ENCODE results near the gene HSPB7.
"Not testable (repeated sequence)": the region's sequence is repeated elsewhere in the genome, so short reads cannot be mapped to it uniquely, and the experiment has no call there.

Gene HSPB7

DNA sequence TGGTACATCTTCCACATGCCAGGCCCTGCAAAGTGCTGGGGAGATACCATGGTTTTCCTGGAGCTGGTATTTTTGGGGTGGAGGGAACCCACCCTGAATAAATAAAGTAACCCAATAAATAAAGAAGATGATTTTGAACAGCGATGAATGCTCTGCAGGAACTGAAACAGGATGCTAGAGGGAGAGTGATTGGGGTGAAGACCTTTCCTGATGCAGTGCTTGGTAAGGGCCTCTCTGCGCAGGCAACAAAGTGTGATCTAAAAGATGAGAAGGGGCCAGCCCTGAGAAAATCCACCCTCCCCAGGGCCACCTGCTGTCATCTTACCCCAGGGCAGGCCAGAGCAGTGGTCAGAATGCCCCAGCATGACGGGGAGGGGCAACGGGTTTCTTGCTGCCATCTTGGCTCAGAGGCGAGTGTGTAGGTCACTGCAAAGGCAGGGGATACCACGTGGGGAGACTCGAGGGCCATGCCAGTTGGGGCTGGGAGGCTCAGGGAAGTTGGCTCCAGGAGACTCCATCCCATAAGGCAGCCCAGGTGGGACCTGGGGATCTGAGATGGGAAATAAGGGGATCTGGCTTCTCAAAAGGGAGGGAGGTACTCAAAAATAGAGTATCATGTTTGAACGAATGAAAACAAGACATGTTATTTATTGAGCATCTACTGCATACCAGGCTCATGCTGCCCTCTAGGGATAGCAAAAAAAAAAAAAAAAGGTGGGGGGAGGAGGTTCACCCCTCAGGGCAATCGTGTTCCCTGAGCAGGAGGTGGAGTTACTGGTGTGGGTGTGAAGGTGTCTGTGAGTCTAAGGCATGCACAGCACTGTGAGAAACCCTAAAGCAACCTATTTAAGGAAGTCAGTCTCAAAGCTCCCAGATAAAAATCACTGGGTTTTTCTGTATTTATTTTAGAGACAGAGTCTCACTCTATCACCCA is 11.0 kb downstream of the HSPB7 start:
- no peaks in the 10 kb centered on the region for H3K9me3 ChIP-seq (ENCODE audit: low read depth, low read length)
- no peak overlapping the region for H3K4me3 ChIP-seq
- no peak overlapping the region for H3K9ac ChIP-seq (ENCODE audit: insufficient read length)
- no peak for DNase-seq (ENCODE audit: low read depth, low spot score)
- TF ChIP-seq POLR2AphosphoS5 (IDR thresholded peaks at IDR 0.05; ENCODE audit: borderline replicate concordance, low read depth, low read length) (no peak), EZH2 (IDR thresholded peaks at IDR 0.05) (no peak), FOXP2 (optimal IDR thresholded peaks at IDR 0.05; ENCODE audit: control extremely low read depth, extremely low read length, insufficient read depth) (no peak)
- H3K36me3 ChIP-seq (ENCODE audit: insufficient read depth, low read length): no peaks in the 10 kb centered on the region
- H3K27ac ChIP-seq: no peak overlapping the region

DNA sequence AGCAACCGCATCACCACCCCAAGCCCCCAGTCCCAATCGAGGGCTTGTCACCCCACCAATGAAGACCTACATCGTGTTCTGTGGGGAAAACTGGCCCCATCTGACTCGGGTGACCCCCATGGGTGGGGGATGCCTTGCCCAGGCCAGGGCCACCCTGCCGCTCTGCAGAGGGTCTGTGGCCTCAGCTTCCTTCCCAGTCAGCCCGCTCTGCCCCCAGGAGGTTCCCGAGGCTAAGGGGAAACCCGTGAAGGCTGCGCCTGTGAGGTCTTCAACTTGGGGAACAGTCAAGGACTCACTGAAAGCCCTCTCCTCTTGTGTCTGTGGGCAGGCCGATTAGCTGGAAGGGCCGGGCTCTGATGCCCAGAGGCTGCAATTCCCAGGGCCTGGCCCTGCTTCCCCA is 11.8 kb downstream of the HSPB7 start:
- no peak for TF ChIP-seq POLR2AphosphoS5 (IDR thresholded peaks at IDR 0.05; ENCODE audit: borderline replicate concordance, low read depth, low read length)
- H3K9ac ChIP-seq (ENCODE audit: insufficient read length): no peak overlapping the region
- no peak overlapping the region for H3K27ac ChIP-seq
- no peak for DNase-seq (ENCODE audit: low read depth, low spot score)
- H3K4me3 ChIP-seq: no peak overlapping the region
- H3K36me3 ChIP-seq (ENCODE audit: insufficient read depth, low read length): no peaks in the 10 kb centered on the region
- no peaks in the 10 kb centered on the region for H3K9me3 ChIP-seq (ENCODE audit: low read depth, low read length)

DNA sequence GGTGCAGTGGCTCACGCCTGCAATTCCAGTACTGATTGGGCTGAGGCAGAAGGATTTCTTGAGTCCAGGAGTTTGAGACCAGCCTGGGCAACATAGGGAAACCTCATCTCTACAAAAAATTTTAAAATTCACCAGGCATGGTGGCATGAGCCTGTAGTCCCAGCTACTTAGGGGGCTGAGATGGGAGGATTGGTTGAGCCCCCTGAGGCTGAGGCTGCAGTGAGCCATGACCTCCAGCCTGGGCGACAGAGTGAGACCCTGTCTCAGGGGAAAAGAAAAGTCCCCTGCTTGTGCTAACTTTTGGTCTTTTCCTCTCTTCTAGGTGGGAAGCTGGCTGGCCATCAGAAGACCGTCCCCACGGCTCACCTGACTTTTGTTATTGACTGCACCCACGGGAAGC is 12.2 kb downstream of the HSPB7 start:
- DNase-seq (ENCODE audit: low read depth, low spot score): no peak
- H3K36me3 ChIP-seq (ENCODE audit: insufficient read depth, low read length): no peaks in the 10 kb centered on the region
- no peaks in the 10 kb centered on the region for H3K9me3 ChIP-seq (ENCODE audit: low read depth, low read length)
- no peak overlapping the region for H3K27ac ChIP-seq
- TF ChIP-seq FOXP2 (optimal IDR thresholded peaks at IDR 0.05; ENCODE audit: control extremely low read depth, extremely low read length, insufficient read depth): no peak
- no peak for TF ChIP-seq POLR2AphosphoS5 (IDR thresholded peaks at IDR 0.05; ENCODE audit: borderline replicate concordance, low read depth, low read length)
- no peak for TF ChIP-seq EZH2 (IDR thresholded peaks at IDR 0.05)
- H3K4me3 ChIP-seq: no peak overlapping the region
- no peak overlapping the region for H3K9ac ChIP-seq (ENCODE audit: insufficient read length)

DNA sequence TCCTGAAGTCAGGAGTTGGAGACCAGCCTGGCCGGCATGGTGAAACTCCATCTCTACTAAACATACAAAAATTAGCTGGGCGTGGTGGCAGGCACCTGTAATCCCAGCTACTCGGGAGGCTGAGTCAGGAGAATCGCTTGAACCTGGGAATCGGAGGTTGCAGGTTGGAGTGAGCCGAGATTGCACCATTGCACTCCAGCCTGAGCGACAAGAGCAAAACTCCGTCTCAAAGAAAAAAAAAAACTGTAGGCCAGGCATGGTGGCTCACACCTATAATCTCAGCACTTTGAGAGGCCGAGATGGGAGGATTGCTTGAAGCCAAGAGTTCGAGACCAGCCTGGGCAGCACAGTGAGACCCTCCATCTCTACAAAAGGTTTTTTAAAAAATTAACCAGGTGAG is 16.6 kb downstream of the HSPB7 start:
- not testable (repeated sequence) for DNase-seq (ENCODE audit: low read depth, low spot score); H3K4me3 ChIP-seq; H3K27ac ChIP-seq; H3K36me3 ChIP-seq (ENCODE audit: insufficient read depth, low read length); H3K9ac ChIP-seq (ENCODE audit: insufficient read length); H3K9me3 ChIP-seq (ENCODE audit: low read depth, low read length)

DNA sequence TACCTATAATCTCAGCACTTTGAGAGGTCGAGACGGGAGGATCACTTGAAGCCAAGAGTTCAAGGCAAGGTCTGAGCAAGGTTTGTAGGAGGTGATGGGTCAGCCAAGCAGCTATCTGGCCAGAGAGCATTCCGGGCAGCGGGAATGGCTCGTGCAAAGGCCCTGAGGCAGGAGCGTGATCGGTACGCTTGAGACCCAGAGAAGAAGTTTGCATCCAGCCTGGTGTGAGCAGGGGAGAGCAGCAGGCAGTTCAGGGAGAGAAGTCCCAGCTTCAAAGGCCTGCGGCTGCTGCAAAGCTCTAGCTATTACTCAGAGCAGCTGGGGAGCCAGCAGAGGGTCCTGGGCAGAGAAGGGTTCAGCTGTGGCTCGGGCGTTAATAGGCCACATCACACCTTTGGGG is 18.9 kb downstream of the HSPB7 start:
- no peaks in the 10 kb centered on the region for H3K36me3 ChIP-seq (ENCODE audit: insufficient read depth, low read length)
- H3K9ac ChIP-seq (ENCODE audit: insufficient read length): no peak overlapping the region
- no peak for DNase-seq (ENCODE audit: low read depth, low spot score)
- no peaks in the 10 kb centered on the region for H3K9me3 ChIP-seq (ENCODE audit: low read depth, low read length)
- no peak overlapping the region for H3K27ac ChIP-seq
- no peak overlapping the region for H3K4me3 ChIP-seq
- TF ChIP-seq EZH2 (IDR thresholded peaks at IDR 0.05): no peak
- TF ChIP-seq POLR2AphosphoS5 (IDR thresholded peaks at IDR 0.05; ENCODE audit: borderline replicate concordance, low read depth, low read length): no peak
- no peak for TF ChIP-seq FOXP2 (optimal IDR thresholded peaks at IDR 0.05; ENCODE audit: control extremely low read depth, extremely low read length, insufficient read depth)

DNA sequence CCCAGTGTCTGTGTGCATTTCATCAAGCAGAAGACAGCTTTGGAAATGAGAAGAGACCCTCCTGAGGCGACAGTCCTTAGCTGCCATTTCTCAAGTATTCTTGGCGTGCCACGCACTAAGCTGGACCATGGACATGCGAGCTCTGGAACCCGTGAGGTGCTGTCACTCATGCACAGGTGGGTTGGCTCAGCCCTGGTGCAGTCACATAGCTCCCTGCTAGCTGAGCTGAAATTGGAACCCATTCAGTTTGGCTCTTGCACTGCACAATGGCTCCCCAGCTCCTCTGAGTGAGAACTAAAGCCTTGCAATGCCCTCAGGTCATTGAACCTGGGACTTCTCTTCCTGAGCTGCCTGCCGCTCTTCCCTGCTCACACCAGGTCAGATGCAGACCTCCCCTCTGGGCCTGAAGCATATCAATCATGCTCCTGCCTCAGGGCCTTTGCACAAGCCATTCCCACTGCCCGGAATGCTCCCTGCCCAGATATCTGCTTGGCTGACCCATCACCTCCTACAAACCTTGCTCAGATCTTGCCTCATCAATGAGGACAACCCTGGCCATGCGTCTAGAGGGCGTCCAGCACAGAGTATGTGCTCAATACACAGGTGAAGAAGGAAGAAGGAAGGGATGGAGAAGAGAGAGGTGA is 20.1 kb downstream of the HSPB7 start:
- DNase-seq (ENCODE audit: low read depth, low spot score): no peak
- TF ChIP-seq EZH2 (IDR thresholded peaks at IDR 0.05) (no peak), POLR2AphosphoS5 (IDR thresholded peaks at IDR 0.05; ENCODE audit: borderline replicate concordance, low read depth, low read length) (no peak), FOXP2 (optimal IDR thresholded peaks at IDR 0.05; ENCODE audit: control extremely low read depth, extremely low read length, insufficient read depth) (no peak)
- Histone ChIP-seq H3K36me3 (ENCODE audit: insufficient read depth, low read length) (no peaks in the 10 kb centered on the region), H3K9me3 (ENCODE audit: low read depth, low read length) (no peaks in the 10 kb centered on the region), H3K9ac (ENCODE audit: insufficient read length) (no peak overlapping the region), H3K27ac (no peak overlapping the region), H3K4me3 (no peak overlapping the region)

DNA sequence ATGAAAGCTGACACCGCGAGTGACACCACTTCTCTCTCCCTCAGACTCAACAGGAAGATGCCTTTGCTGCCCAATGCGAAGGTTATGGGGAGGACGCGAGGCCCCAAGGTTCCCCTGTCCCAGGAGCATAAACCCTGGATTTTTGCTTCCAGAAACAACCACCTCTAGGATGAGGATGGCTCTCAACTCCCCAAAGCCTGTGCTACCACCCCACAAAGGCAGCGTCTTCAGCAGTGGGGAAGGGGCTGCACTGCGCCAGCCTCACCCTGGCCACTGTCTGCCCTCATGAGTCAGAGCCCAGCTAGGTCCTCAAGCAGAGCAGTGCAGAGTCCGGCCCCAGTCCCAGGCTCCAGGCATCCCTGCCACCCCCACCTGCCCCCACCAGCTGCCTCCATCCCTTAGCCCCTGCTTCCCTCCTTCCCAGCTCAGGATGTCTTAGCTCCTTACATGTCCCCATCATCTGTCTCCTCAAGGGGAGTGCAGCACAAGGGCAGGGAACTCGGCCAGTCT is 20.7 kb downstream of the HSPB7 start:
- no peaks in the 10 kb centered on the region for H3K9me3 ChIP-seq (ENCODE audit: low read depth, low read length)
- no peak overlapping the region for H3K9ac ChIP-seq (ENCODE audit: insufficient read length)
- no peak overlapping the region for H3K4me3 ChIP-seq
- no peak for TF ChIP-seq POLR2AphosphoS5 (IDR thresholded peaks at IDR 0.05; ENCODE audit: borderline replicate concordance, low read depth, low read length)
- no peak for TF ChIP-seq FOXP2 (optimal IDR thresholded peaks at IDR 0.05; ENCODE audit: control extremely low read depth, extremely low read length, insufficient read depth)
- TF ChIP-seq EZH2 (IDR thresholded peaks at IDR 0.05): no peak
- H3K27ac ChIP-seq: no peak overlapping the region
- no peaks in the 10 kb centered on the region for H3K36me3 ChIP-seq (ENCODE audit: insufficient read depth, low read length)
- no peak for DNase-seq (ENCODE audit: low read depth, low spot score)

DNA sequence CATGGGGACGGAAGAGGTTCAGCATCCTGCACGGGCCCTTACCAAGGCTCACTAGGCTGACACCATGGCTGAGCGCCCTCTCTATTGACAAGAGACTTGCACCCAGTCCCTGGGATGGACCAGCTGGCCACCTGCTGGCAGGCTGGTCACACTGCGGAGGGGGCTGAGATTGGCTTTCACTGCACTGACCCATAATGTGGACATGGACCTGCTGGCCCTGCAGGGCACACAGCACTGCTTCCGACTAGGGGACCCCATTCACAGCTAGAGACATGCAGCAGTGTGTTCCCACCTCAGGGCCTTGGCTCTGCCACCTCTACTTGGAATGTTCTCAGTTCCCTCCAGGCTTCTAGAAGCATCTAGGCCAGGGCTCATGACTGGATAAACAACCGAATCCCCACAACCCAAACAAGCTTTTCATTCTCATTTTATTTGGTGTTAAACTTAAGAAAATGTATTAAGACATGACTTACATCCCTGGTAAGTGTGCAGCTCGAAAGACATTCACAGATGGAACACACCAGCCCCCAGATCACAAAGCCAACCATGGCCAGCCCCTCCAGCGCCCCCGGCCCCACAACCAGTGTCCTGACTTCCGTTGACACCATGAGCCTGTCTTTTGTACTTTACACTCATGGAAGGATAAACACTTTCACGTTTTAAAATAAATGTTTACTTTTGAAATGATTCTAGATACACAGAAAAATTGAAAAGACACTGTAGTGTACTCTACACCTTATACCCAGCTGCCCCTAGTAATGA is 23.1 kb downstream of the HSPB7 start:
- Histone ChIP-seq H3K36me3 (ENCODE audit: insufficient read depth, low read length) (no peaks in the 10 kb centered on the region), H3K27ac (no peak overlapping the region), H3K4me3 (no peak overlapping the region), H3K9ac (ENCODE audit: insufficient read length) (no peak overlapping the region), H3K9me3 (ENCODE audit: low read depth, low read length) (no peaks in the 10 kb centered on the region)
- no peak for DNase-seq (ENCODE audit: low read depth, low spot score)
- no peak for TF ChIP-seq POLR2AphosphoS5 (IDR thresholded peaks at IDR 0.05; ENCODE audit: borderline replicate concordance, low read depth, low read length)
- no peak for TF ChIP-seq FOXP2 (optimal IDR thresholded peaks at IDR 0.05; ENCODE audit: control extremely low read depth, extremely low read length, insufficient read depth)
- no peak for TF ChIP-seq EZH2 (IDR thresholded peaks at IDR 0.05)
